NCI-H128 (cell line): ENCODE data around the gene PLA2G1B.

Source experiments
- DNase-seq: peaks from one replicate; lab custom pipeline; 2025; ENCODE audit not compliant: unreplicated experiment; lab: John Stamatoyannopoulos, UW

PLA2G1B gene

GRCh38 chr12:120327593-120327992 lies at the start of gene PLA2G1B:
TSS of gene PLA2G1B (minus strand) at chr12:120327779. CDS start at chr12:120327753, 26 bp downstream.
- no peak for DNase-seq

- DNase-seq: no peak
Observed at GRCh38 chr12:120376934-120377572, 49.5 kb upstream of the PLA2G1B start.

GRCh38 chr12:120376416-120376815 lies 48.8 kb upstream of the PLA2G1B start:
- no peak for DNase-seq

GRCh38 chr12:120376009-120376408 lies 48.4 kb upstream of the PLA2G1B start:
- no peak for DNase-seq

GRCh38 chr12:120373683-120374082 lies 46.1 kb upstream of the PLA2G1B start:
- no peak for DNase-seq

GRCh38 chr12:120370343-120371243 lies 43.0 kb upstream of the PLA2G1B start:
- DNase-seq: no peak

GRCh38 chr12:120369603-120370342 lies 42.2 kb upstream of the PLA2G1B start:
- no peak for DNase-seq

- DNase-seq: no peak
Observed at GRCh38 chr12:120368789-120369602, 41.4 kb upstream of the PLA2G1B start, which contains the start of gene MSI1. TSS of gene MSI1 (minus strand) at chr12:120369164. CDS start at chr12:120369091, 73 bp downstream.

- DNase-seq: no peak
Observed at GRCh38 chr12:120367924-120368788, 40.6 kb upstream of the PLA2G1B start.

GRCh38 chr12:120367233-120367923 lies 39.8 kb upstream of the PLA2G1B start:
- DNase-seq: no peak

GRCh38 chr12:120366845-120367232 lies 39.3 kb upstream of the PLA2G1B start:
- no peak for DNase-seq

- no peak for DNase-seq
Observed at GRCh38 chr12:120366341-120366705, 38.7 kb upstream of the PLA2G1B start.

- no peak for DNase-seq
Observed at GRCh38 chr12:120365675-120366340, 38.2 kb upstream of the PLA2G1B start.

GRCh38 chr12:120364487-120364886 lies 36.9 kb upstream of the PLA2G1B start:
- no peak for DNase-seq

GRCh38 chr12:120363274-120363855 lies 35.8 kb upstream of the PLA2G1B start:
- no peak for DNase-seq

- DNase-seq: no peak
Observed at GRCh38 chr12:120362516-120363273, 35.1 kb upstream of the PLA2G1B start.

- peak; percentile 91 for DNase-seq
Observed at GRCh38 chr12:120361506-120362208, 34.1 kb upstream of the PLA2G1B start.
